Lung (tissue), 12 donors: ENCODE measurements around the gene SMG6. TPM values are rescaled to one million over a fixed set of nuclear protein-coding genes. Genes with fewer than 3 reads are reported as not detected.

Experiments used
- ATAC-seq: fragments of 200-7000 bp; cut with Tn5 transposase; one replicate; pipeline ENCODE4 v1.9.1; 2020; ENCODE audit warnings: moderate number of reproducible peaks; ENCODE audit not compliant: insufficient read depth, low FRiP score
- DNase-seq, 3 donors: peaks; one replicate each; pipeline ENCODE4 v3.0.0-alpha.2; 2013 to 2017
- H3K27ac ChIP-seq, 2 donors: one replicate each; pipeline ENCODE4 v1.5.1; 2013; ENCODE audit warnings: mild to moderate bottlenecking in 2 of 2, moderate library complexity in 2 of 2, control low read depth in 1 of 2, inconsistent platforms in 1 of 2, low read depth in 1 of 2, low read length in 1 of 2
- H3K27me3 ChIP-seq, 3 donors: one replicate each; pipeline ENCODE4 v1.5.1; 2013; ENCODE audit warnings: low read length in 2 of 3; ENCODE audit not compliant: control insufficient read depth in 3 of 3, insufficient read depth in 3 of 3
- H3K36me3 ChIP-seq, 4 donors: one replicate each; pipeline ENCODE4 v1.5.1; 2013; ENCODE audit warnings: low read length in 4 of 4, mild to moderate bottlenecking in 1 of 4, moderate library complexity in 1 of 4; ENCODE audit not compliant: control insufficient read depth in 4 of 4, insufficient read depth in 4 of 4
- H3K4me1 ChIP-seq, 5 donors: one replicate each; pipeline ENCODE4 v1.5.1; 2013; ENCODE audit warnings: low read length in 5 of 5, mild to moderate bottlenecking in 2 of 5, moderate library complexity in 1 of 5; ENCODE audit not compliant: control insufficient read depth in 5 of 5, insufficient read depth in 5 of 5
- H3K4me3 ChIP-seq: one replicate; pipeline ENCODE4 v1.5.1; 2013; ENCODE audit warnings: mild to moderate bottlenecking, control low read depth, moderate library complexity
- H3K9ac ChIP-seq, 2 donors: one replicate each; pipeline ENCODE4 v1.5.1; 2013; ENCODE audit warnings: low read length in 2 of 2, control low read depth in 1 of 2; ENCODE audit not compliant: insufficient read depth in 1 of 2
- H3K9me3 ChIP-seq, 4 donors: one replicate each; pipeline ENCODE4 v1.5.1; 2013; ENCODE audit warnings: low read length in 3 of 4, mild to moderate bottlenecking in 1 of 4, moderate library complexity in 1 of 4; ENCODE audit not compliant: control insufficient read depth in 4 of 4, insufficient read depth in 3 of 4
- WGBS, 2 donors: extraction: QIAGEN DNeasy Blood & Tissue Kit; methylation state at CpG; one replicate each; pipeline ENCODE4 v1.1.7; 2013; 5-methylcytosine and 5-hydroxymethylcytosine counted together
- polyA plus RNA-seq, 2 donors: library from polyadenylated mRNA; stranded (reverse); fragments of 200-250 nt; gene quantifications; one replicate each; pipeline ENCODE4 v1.2.1, GENCODE V29; 2013
- total RNA-seq, 2 donors: library from RNA; depleted of rRNA in 1 of 2; stranded (reverse); fragments of >200 nt in 1 of 2; gene quantifications; one replicate each; pipeline ENCODE4 v1.2.1, GENCODE V29; 2014 to 2021
- TF ChIP-seq, protein P1 (sequence below): IDR thresholded peaks from 2 replicates; pipeline ENCODE4 v1.5.1; 2012; ENCODE audit warnings: mild to moderate bottlenecking; ENCODE audit errors: control extremely low read depth, extremely low read depth
- donor health status: control.
- donor health status: control.
- donor health status: Bipolar disorder and iron deficiency.
- donor health status: healthy.
- donor health status: DM: yes; HTN: yes; CAD: no.

Gene SMG6
- total and polyA plus RNA-seq, 4 donors: 17.6 to 45.1 (median 28.9) TPM

- H3K27me3 ChIP-seq: no peaks in the 10 kb centered on the region
- H3K9me3 ChIP-seq: no peaks in the 10 kb centered on the region
- ATAC-seq: no peak
- H3K27ac ChIP-seq: peak overlapping the region; percentile 75 to 76
- WGBS, 2 donors: 50 to 53% methylated on average over 13 of the region's 13 CpGs
- H3K4me1 ChIP-seq: peaks cover 0 to 62% (median 23%) of the 10 kb centered on the region in 5 donors
- H3K4me3 ChIP-seq: no peak overlapping the region
- TF ChIP-seq, protein P1, sequence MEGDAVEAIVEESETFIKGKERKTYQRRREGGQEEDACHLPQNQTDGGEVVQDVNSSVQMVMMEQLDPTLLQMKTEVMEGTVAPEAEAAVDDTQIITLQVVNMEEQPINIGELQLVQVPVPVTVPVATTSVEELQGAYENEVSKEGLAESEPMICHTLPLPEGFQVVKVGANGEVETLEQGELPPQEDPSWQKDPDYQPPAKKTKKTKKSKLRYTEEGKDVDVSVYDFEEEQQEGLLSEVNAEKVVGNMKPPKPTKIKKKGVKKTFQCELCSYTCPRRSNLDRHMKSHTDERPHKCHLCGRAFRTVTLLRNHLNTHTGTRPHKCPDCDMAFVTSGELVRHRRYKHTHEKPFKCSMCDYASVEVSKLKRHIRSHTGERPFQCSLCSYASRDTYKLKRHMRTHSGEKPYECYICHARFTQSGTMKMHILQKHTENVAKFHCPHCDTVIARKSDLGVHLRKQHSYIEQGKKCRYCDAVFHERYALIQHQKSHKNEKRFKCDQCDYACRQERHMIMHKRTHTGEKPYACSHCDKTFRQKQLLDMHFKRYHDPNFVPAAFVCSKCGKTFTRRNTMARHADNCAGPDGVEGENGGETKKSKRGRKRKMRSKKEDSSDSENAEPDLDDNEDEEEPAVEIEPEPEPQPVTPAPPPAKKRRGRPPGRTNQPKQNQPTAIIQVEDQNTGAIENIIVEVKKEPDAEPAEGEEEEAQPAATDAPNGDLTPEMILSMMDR: no peak
- peak; percentile 87 to 90 (median 89) for DNase-seq
- H3K9ac ChIP-seq: no peak overlapping the region
- peaks cover 0 to 18% (median 11%) of the 10 kb centered on the region in 4 donors for H3K36me3 ChIP-seq
Measured at GRCh38 chr17:2075336-2076086, 228.1 kb downstream of the SMG6 start.

DNA sequence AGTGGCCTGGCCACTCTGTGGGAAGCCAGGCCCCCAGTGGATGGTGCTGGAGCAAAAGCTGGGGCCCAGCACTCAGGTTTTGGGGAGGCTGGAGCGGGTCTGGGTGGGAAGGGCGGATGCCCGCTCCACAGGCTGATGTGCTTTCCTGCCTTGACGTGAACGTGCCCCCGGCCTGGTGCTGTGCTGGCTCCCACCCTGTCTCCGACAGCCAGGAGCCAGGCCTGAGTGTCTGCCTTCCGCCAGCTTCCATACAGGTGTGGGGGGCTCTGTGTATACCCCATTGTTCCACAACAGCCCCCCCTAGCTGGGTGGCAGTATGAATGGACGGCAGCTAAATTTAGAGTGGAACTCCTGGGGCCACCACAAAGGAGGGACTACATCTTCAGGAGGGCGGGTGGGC is 228.7 kb downstream of the SMG6 start:
- WGBS, 2 donors: 69 to 73% methylated on average over 10 of the region's 10 CpGs
- H3K36me3 ChIP-seq: peaks cover 0 to 17% (median 10%) of the 10 kb centered on the region in 4 donors
- peak overlapping the region; percentile 51 to 89 for H3K27ac ChIP-seq

DNA sequence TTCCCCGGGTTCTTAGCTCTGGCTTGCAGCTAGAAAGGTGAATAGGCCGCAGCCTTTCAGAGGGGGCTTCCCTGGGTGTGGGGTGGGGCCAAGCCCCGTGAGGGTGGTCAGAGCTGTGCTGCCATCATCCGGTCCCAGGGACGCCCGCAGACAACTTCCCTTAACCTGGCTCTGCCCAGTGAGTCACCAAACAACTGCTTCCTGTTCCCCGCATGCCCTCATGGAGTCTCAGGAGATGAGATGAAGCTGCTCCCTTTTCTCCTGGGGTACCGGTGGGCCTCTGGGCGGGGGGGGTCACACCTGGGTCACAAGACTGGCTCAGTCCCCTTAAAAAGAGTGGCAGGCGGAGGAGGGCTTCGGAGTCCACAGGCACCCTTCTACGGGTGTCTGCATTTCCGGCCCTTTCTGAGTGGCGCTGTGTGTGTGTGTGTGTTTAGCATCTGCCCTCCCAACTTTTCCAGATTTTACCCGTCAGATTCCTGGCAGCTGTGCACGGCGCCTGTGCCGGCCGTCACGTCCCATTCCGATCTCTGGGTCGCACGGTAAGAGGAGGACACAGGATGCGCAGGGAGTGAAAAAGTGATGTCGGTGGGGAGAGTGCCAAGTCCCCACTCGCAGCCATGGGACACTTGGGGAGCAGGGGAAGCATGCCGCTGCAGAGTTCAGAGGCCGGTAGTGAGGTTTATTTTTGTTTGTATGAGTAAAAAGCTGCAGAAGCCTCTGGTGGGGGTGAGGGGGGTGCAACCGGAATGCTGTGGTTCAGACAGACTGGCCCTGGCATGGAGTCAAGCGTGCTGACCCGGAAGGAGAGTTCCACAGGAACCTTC is 231.9 kb downstream of the SMG6 start:
- H3K4me1 ChIP-seq: peaks cover 0 to 87% (median 44%) of the 10 kb centered on the region in 5 donors
- peak overlapping the region; percentile 76 to 91 for H3K27ac ChIP-seq
- 55 to 58% methylated on average over 31 of the region's 31 CpGs for WGBS, 2 donors
- no peak overlapping the region for H3K4me3 ChIP-seq
- no peaks in the 10 kb centered on the region for H3K9me3 ChIP-seq
- H3K9ac ChIP-seq: no peak overlapping the region
- ATAC-seq (peak; percentile 19), DNase-seq (peak; percentile 96 to 97 (median 96))
- no peaks in the 10 kb centered on the region for H3K27me3 ChIP-seq
- peaks cover 0 to 7% (median 0%) of the 10 kb centered on the region in 4 donors for H3K36me3 ChIP-seq
- TF ChIP-seq, protein P1: no peak

More for the DNA sequence above, 228.7 kb downstream of the SMG6 start:
- no peaks in the 10 kb centered on the region for H3K9me3 ChIP-seq
- no peaks in the 10 kb centered on the region for H3K27me3 ChIP-seq
- DNase-seq (peak in 1 of 3 donors; percentile 13), ATAC-seq (no peak)
- TF ChIP-seq, protein P1: no peak
- H3K4me1 ChIP-seq: peaks cover 0 to 68% (median 23%) of the 10 kb centered on the region in 5 donors
- no peak overlapping the region for H3K9ac ChIP-seq
- no peak overlapping the region for H3K4me3 ChIP-seq
